GM21737 (cell line): ENCODE results near the gene TIMM13.
A peak's percentile ranks its signal among the peaks of the same experiment; 100 is the strongest.
"Not testable (repeated sequence)": the region's sequence is repeated elsewhere in the genome, so short reads cannot be mapped to it uniquely, and the experiment has no call there.

Experiments used
- ATAC-seq: cut with Tn5 transposase; IDR thresholded peaks from one replicate; pipeline ENCODE4 v1.9.1; 2021; ENCODE audit warnings: mild to moderate bottlenecking, moderate library complexity; ENCODE audit not compliant: unreplicated experiment

Gene TIMM13

GRCh38 chr19:2427429-2428320 lies at the start of gene TIMM13:
TSS of gene TIMM13 (minus strand) at chr19:2427586. CDS start at chr19:2427533, 53 bp downstream.
- peak; percentile 66 for ATAC-seq

DNA sequence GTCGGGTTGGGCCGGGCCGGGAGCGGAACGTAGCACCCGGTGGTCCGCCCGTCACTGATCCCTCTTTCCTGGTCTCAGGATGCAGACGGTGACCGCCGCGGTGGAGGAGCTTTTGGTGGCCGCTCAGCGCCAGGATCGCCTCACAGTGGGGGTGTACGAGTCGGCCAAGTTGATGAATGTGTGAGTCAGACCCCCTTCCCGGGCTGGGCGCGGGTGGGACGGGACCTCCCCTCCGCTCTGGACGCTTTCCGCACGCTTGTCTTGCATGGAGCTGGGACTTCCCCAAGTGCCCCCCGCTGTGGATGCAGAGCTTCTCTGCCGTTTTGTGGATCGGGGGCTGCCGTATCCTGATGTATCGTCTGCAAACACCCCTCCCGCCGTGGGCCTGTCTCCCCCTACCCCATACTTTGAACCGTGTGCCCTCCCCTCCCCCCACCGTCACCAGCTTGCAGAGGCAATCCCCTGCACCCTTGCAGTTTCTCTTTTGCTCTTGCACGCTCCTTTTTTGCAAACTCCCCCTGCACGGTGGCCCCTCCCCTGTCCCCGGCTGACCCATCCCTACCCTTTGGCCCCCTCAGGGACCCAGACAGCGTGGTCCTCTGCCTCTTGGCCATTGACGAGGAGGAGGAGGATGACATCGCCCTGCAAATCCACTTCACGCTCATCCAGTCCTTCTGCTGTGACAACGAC lies 49.2 kb upstream of the TIMM13 start:
- ATAC-seq: peak; percentile 4

GRCh38 chr19:2475702-2476450 lies 48.5 kb upstream of the TIMM13 start, which contains the start of gene GADD45B:
TSS of gene GADD45B (plus strand) at chr19:2476127. CDS start at chr19:2476359, 232 bp downstream.
- ATAC-seq: peak; percentile 41

DNA sequence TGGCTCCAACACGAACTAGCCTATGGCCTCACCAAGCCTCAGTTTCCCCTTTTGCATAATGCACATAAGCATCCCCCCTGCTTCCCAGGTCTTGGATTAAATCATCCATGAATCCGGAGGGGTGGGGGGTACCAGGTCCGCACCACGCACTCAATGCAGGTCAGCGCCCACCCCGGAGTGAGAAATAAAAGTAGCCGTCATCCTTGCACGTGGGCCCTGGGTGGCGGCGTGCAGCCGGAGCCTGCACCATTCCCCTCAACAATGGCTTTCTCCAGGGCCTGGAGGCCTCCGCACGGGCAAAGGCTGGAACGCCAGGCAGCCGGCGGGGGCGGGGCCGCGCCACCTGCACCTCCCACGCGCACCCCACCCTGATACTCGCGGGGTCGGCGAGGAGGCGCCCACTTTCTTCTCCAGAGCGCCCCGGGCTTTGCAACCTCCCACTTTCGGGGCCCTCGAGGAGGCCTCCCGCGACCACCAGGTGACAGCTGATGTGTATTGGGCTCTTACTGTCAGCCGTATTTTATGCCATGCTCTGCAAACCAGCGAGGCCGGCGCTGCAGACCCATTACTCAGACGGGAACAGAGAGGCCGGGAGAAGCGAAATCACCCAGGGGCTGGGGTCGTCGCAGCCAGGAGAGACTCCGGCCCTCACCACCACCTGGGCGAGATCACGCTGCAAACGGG lies 47.8 kb upstream of the TIMM13 start:
- ATAC-seq: peak; percentile 3

DNA sequence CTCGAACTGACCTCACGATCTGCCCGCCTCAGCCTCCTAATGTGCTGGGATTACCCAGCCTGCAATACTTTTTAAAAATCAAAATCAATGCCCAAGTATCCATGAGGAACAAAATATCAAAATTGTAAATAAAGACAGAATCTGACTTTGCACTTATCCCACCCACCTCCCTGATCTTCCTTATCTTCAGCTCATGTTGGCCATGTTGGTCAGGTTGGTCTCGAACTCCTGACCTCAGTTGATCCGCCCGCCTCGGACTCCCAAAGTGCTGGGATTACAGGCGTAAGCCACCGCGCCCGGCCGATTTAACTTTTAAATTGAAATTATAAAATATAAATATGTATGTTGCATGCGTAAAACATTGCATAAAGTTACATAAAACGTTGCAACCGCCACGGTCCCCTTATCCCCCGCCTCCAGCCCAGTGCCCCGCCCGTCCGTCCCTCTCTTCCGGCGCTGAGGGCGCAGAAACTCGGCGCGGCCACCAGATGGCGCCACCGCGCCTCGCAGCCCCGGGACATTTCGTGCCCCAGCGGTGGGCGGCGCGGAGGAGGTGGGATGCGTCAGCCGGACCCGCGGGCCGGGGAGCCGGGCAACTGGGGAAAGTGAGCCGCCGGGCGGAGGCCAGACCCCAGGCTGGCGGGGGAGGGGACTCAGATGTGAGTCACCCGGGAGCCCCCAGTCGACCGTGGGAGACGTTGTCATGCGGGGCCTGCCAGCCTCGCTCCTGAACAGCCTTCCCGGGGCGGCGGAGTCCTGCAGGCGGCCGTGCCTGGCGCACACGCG lies 47.0 kb upstream of the TIMM13 start:
- peak; percentile 28 for ATAC-seq

GRCh38 chr19:2469915-2470200 lies 42.5 kb upstream of the TIMM13 start:
- not testable (repeated sequence) for ATAC-seq

GRCh38 chr19:2469102-2469914 lies 41.9 kb upstream of the TIMM13 start:
- no peak for ATAC-seq

GRCh38 chr19:2468596-2468995 lies 41.2 kb upstream of the TIMM13 start:
- no peak for ATAC-seq

GRCh38 chr19:2464389-2464788 lies 37.0 kb upstream of the TIMM13 start:
- ATAC-seq: no peak

- not testable (repeated sequence) for ATAC-seq
These were observed 36.3 kb upstream of the TIMM13 start for GRCh38 chr19:2463694-2464093.

GRCh38 chr19:2462635-2463421 lies 35.4 kb upstream of the TIMM13 start:
- no peak for ATAC-seq

- ATAC-seq: no peak
These were observed 34.6 kb upstream of the TIMM13 start for GRCh38 chr19:2461751-2462634.

GRCh38 chr19:2460245-2460644 lies 32.9 kb upstream of the TIMM13 start:
- no peak for ATAC-seq

DNA sequence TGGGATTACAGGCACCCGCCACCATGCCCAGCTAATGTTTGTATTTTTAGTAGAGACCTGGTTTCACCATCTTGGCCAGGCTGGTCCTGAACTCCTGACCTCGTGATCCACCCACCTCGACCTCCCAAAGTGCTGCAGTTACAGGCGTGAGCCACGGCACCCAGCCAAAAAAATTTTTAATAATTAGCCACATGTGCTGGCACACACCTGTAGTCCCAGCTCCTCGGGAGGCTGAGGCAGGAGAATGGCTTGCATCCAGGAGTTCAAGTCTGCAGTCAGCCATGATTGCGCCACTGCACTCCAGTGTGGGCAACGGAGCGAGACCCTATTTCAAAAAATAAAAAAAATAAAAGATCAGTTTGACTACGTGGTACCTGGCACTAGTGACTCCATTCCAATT lies 31.4 kb upstream of the TIMM13 start:
- not testable (repeated sequence) for ATAC-seq

DNA sequence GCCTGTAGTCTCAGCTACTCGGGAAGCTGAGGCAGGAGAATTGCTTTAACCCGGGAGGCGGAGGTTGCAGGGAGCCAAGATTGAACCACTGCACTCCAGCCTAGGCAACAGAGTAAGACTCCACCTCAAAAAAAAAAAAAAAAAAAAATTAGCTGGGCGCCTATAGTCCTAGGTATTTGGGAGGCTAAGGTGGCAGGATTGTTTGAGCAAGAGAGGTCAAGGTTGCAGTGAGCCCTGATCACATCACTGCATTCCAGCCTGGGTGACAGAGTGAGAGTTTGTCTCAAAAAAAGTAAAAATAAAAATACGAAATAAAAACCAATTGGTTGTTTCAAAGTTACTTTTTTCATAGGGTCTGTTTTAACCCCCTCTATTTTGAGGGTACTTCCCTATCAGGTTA lies 30.7 kb upstream of the TIMM13 start:
- ATAC-seq: no peak

- no peak for ATAC-seq
These were observed 30.1 kb upstream of the TIMM13 start for GRCh38 chr19:2457394-2458037.
